Neural progenitor cell (in vitro differentiated cells): Measurements from ENCODE around the gene NEDD4L. TPM values are rescaled to one million over a fixed set of nuclear protein-coding genes. Genes with fewer than 3 reads are reported as not detected.

Experiments
- DNase-seq: peaks from one replicate; pipeline ENCODE4 v3.0.0-alpha.2; 2016; ENCODE audit warnings: low spot score
- H2AFZ ChIP-seq: fragments of 200-600 bp; sonication (generic); replicated peaks from 2 replicates; pipeline ENCODE4 v1.6.1; 2016; ENCODE audit warnings: antibody characterized with exemption
- H3F3A ChIP-seq: fragments of 200-600 bp; sonication (generic); 2 replicates; pipeline ENCODE4 v1.6.1; 2016; ENCODE audit warnings: antibody characterized with exemption, low read depth
- H3K27ac ChIP-seq: fragments of 200-600 bp; sonication (generic); 2 replicates; pipeline ENCODE4 v1.5.1; 2016; ENCODE audit warnings: mild to moderate bottlenecking
- H3K27me3 ChIP-seq: fragments of 200-600 bp; sonication (generic); 2 replicates; pipeline ENCODE4 v1.6.1; 2016; ENCODE audit warnings: mild to moderate bottlenecking, moderate library complexity
- H3K36me3 ChIP-seq: fragments of 200-600 bp; sonication (generic); 2 replicates; pipeline ENCODE4 v1.5.1; 2016
- H3K4me1 ChIP-seq: fragments of 200-600 bp; sonication (generic); 2 replicates; pipeline ENCODE4 v1.6.1; 2016; ENCODE audit warnings: mixed run types
- H3K4me2 ChIP-seq: fragments of 200-600 bp; sonication (generic); 2 replicates; pipeline ENCODE4 v1.6.1; 2016
- H3K4me3 ChIP-seq: fragments of 200-600 bp; sonication (generic); 2 replicates; pipeline ENCODE4 v1.5.1; 2016
- H3K79me2 ChIP-seq: fragments of 200-600 bp; sonication (generic); 2 replicates; pipeline ENCODE4 v1.6.1; 2016; ENCODE audit warnings: low read depth
- H3K9ac ChIP-seq: fragments of 200-600 bp; sonication (generic); 2 replicates; pipeline ENCODE4 v1.6.1; 2016
- H3K9me3 ChIP-seq: fragments of 200-600 bp; sonication (generic); 2 replicates; pipeline ENCODE4 v1.5.1; 2016; ENCODE audit warnings: low read depth
- H4K20me1 ChIP-seq: fragments of 200-600 bp; sonication (generic); 2 replicates; pipeline ENCODE4 v1.6.1; 2016; ENCODE audit warnings: low read depth
- H3K27ac Mint-ChIP-seq: 3 replicates; pipeline ENCODE4 v1.8.0; 2021; ENCODE audit warnings: mixed read lengths
- H3K27me3 Mint-ChIP-seq: 2 replicates; pipeline ENCODE4 v1.8.0; 2022; ENCODE audit warnings: low read depth, mild to moderate bottlenecking, inconsistent platforms, moderate library complexity, mixed read lengths; ENCODE audit not compliant: insufficient read depth
- H3K36me3 Mint-ChIP-seq: 3 replicates; pipeline ENCODE4 v1.8.0; 2021; ENCODE audit warnings: mixed read lengths
- H3K4me1 Mint-ChIP-seq: 3 replicates; pipeline ENCODE4 v1.8.0; 2021; ENCODE audit warnings: mixed read lengths
- H3K4me3 Mint-ChIP-seq: 3 replicates; pipeline ENCODE4 v1.8.0; 2021; ENCODE audit warnings: mild to moderate bottlenecking, moderate library complexity, mixed read lengths
- H3K9me3 Mint-ChIP-seq: 3 replicates; pipeline ENCODE4 v1.8.0; 2020; ENCODE audit warnings: mixed read lengths
- CTCF ChIP-seq: fragments of 200-600 bp; sonication (generic); IDR thresholded peaks from 2 replicates; pipeline ENCODE4 v1.5.1; 2017; ENCODE audit warnings: antibody characterized with exemption, mild to moderate bottlenecking
- EZH2 ChIP-seq: fragments of 200-600 bp; sonication (generic); IDR thresholded peaks from 2 replicates; pipeline ENCODE4 v1.6.1; 2017; ENCODE audit warnings: antibody characterized with exemption, mild to moderate bottlenecking, moderate library complexity
- EZH2phosphoT487 ChIP-seq: fragments of 200-600 bp; sonication (generic); IDR thresholded peaks from 2 replicates; pipeline ENCODE4 v1.6.1; 2017; ENCODE audit warnings: antibody characterized with exemption
- total RNA-seq: library from RNA; depleted of rRNA; stranded (reverse); fragments of >200 nt; gene quantifications from 2 replicates; pipeline ENCODE4 v1.2.3, GENCODE V29; 2015; ENCODE audit warnings: low replicate concordance

NEDD4L gene
- total RNA-seq, 1 donor from 2014 or later, result 55.5 TPM

- H3K27ac ChIP-seq, result no peak overlapping the region
- H3K79me2 ChIP-seq, result no peaks in the 10 kb centered on the region
- no peak for TF ChIP-seq CTCF
- TF ChIP-seq EZH2phosphoT487, result no peak
- H3K36me3 ChIP-seq, result no peaks in the 10 kb centered on the region
- peak overlapping the region; percentile 25 for H3K4me3 ChIP-seq
- no peaks in the 10 kb centered on the region for H3K27me3 ChIP-seq
- Mint-ChIP-seq H3K36me3 (peaks cover 16% of the 10 kb centered on the region), H3K4me3 (peak overlapping the region; percentile 68), H3K27ac (peak overlapping the region; percentile 62), H3K27me3 (peaks cover 4% of the 10 kb centered on the region), H3K4me1 (peaks cover 70% of the 10 kb centered on the region), H3K9me3 (no peaks in the 10 kb centered on the region)
- H2AFZ ChIP-seq, result peak overlapping the region; percentile 23
- H4K20me1 ChIP-seq, result no peaks in the 10 kb centered on the region
- peak overlapping the region; percentile 62 for H3K4me2 ChIP-seq
- peaks cover 51% of the 10 kb centered on the region for H3K4me1 ChIP-seq
- H3K9ac ChIP-seq, result no peak overlapping the region
- H3K9me3 ChIP-seq, result no peaks in the 10 kb centered on the region
- DNase-seq, result peak; percentile 75
- H3F3A ChIP-seq, result peaks cover 31% of the 10 kb centered on the region
Measured at GRCh38 chr18:58338961-58339592, 295.1 kb downstream of the NEDD4L start.

DNA sequence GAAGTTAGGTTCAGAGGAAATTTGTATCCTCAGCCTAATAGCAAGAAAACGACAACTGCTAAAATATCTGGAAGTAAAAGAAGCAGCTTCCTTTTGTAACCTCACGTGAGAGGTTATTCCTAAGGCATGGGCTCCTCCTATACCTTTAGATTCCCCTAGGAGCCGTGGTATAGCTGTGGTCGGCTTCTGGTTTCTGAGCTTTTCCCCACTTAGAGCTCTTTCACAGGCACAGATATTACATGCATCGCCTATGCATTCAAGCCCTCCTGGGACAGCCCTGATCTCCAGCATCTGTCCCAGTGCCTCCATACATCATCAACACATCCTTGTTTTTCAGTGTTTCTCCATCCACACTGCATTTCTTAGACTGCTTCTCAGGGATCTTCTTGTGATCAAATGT, 295.9 kb downstream of the NEDD4L start:
- Mint-ChIP-seq H3K9me3 (no peaks in the 10 kb centered on the region), H3K27me3 (peaks cover 4% of the 10 kb centered on the region), H3K36me3 (peaks cover 15% of the 10 kb centered on the region), H3K27ac (no peak overlapping the region), H3K4me3 (no peak overlapping the region), H3K4me1 (peaks cover 71% of the 10 kb centered on the region)
- H2AFZ ChIP-seq, result no peak overlapping the region
- peaks cover 34% of the 10 kb centered on the region for H3F3A ChIP-seq
- no peaks in the 10 kb centered on the region for H4K20me1 ChIP-seq
- TF ChIP-seq CTCF (no peak), EZH2phosphoT487 (no peak), EZH2 (no peak)
- no peaks in the 10 kb centered on the region for H3K79me2 ChIP-seq
- no peak overlapping the region for H3K4me3 ChIP-seq
- peaks cover 51% of the 10 kb centered on the region for H3K4me1 ChIP-seq
- no peaks in the 10 kb centered on the region for H3K36me3 ChIP-seq
- H3K27ac ChIP-seq, result peak overlapping the region; percentile 35
- no peak overlapping the region for H3K9ac ChIP-seq
- no peaks in the 10 kb centered on the region for H3K27me3 ChIP-seq
- H3K9me3 ChIP-seq, result no peaks in the 10 kb centered on the region
- no peak for DNase-seq
- H3K4me2 ChIP-seq, result peak overlapping the region; percentile 62

- H3K27ac Mint-ChIP-seq, result no peak overlapping the region
- Histone ChIP-seq H3K36me3 (no peaks in the 10 kb centered on the region), H3K9ac (no peak overlapping the region), H3F3A (peaks cover 51% of the 10 kb centered on the region), H3K9me3 (no peaks in the 10 kb centered on the region), H3K4me1 (peaks cover 50% of the 10 kb centered on the region), H3K79me2 (no peaks in the 10 kb centered on the region), H3K4me2 (no peak overlapping the region), H4K20me1 (no peaks in the 10 kb centered on the region), H2AFZ (no peak overlapping the region), H3K27me3 (no peaks in the 10 kb centered on the region), H3K27ac (no peak overlapping the region), H3K4me3 (no peak overlapping the region)
- peaks cover 15% of the 10 kb centered on the region for H3K36me3 Mint-ChIP-seq
- no peak overlapping the region for H3K4me3 Mint-ChIP-seq
- DNase-seq, result no peak
- H3K4me1 Mint-ChIP-seq, result peaks cover 66% of the 10 kb centered on the region
- H3K9me3 Mint-ChIP-seq, result no peaks in the 10 kb centered on the region
- TF ChIP-seq EZH2phosphoT487 (no peak), CTCF (no peak), EZH2 (no peak)
- H3K27me3 Mint-ChIP-seq, result no peaks in the 10 kb centered on the region
Measured at GRCh38 chr18:58341916-58342315, 297.9 kb downstream of the NEDD4L start.
